ENCODE measurements around the gene PCSK6.

- TF ChIP-seq POLR2A (IDR thresholded peaks at IDR 0.05) (no peak), CTCF (IDR thresholded peaks at IDR 0.05) (no peak)
Observed at GRCh38 chr15:101431748-101432147, 57.8 kb downstream of the PCSK6 start.
